DLD1 (cell line): Measurements from ENCODE around the gene ADAMTS9.

Experiments
- in situ Hi-C: cut with HindIII; loops from 2 replicates; pipeline ENCODE4 v1.10.0; 2017; ENCODE audit warnings: low sequenced_read_pairs

Gene ADAMTS9

DNA sequence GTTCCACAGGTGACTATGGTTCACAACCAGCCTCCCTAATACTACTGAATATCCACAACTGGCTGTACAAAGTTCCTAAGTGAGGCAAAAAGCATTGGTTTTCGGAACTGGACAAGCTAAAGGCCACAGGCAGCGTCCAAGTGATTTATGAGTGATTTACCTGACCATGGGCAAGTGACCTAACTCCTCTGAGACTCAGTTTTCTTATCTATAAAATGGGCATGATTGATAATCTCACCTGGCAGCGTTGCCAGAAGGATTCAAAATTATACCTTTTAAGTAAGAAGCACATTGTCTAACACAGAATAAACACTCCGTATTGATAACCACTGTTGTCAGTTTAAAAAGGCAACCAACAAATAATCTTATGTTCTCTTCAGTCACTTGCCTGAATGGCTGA is 29.8 kb downstream of the ADAMTS9 start:
- in situ Hi-C loops, result no loop called here

DNA sequence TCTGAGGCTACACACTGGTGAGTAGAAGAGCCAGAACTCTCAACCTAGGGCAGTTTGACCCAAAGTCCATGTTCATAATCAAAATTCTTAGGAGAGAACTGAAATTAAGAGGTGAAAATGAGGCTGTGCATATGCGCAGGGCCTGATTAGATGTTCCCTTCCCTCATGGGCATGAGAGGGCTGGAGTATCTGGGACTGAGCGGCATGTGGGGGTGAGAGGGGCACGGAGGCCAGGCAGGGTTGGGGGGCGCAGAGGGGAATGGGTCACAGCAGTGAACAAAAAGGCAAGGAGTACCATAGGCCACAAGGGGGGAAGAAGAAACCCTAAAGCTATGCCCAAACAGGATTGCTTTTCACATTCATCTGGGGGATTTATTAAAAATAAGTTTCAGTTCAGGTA is 31.3 kb downstream of the ADAMTS9 start:
- in situ Hi-C loops, result no loop called here

DNA sequence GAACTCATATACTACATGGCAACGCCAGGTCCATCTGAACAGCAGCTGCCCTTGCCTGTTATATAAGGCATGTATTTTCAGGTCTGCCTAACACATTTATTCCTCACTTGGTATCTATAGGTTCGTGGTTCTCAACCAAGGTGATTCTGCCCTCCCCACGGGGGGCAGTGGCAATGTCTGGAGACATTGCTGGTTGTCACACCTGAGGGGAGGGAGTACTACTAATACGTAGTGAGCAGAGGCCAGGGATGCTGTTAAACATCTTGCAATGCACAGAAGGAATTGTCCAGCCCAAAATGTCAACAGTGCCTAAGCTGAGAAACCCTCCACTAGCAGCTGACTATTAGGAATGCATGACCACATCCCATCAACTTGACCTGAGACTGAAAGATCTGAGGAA is 32.6 kb downstream of the ADAMTS9 start:
- in situ Hi-C loops, result no loop called here

DNA sequence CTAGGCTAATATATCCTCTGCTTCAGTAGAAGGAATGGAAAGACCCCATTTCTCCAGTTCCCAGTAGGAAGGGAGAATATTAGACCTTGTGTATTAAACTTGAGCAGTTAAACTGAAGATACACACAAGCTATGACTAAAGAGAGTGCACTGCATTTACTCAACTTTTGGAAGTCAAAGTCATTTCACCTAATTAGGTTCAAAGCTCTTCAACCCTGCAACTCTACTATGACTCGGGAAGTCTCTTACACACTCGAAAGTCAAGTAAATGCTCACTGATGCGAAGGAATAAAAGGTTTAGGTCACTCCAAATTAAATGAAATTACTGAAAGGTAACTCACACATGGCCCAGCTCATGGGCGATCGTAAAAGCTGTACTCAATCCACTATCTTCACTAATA is 33.8 kb downstream of the ADAMTS9 start:
- in situ Hi-C loops, result no loop called here

DNA sequence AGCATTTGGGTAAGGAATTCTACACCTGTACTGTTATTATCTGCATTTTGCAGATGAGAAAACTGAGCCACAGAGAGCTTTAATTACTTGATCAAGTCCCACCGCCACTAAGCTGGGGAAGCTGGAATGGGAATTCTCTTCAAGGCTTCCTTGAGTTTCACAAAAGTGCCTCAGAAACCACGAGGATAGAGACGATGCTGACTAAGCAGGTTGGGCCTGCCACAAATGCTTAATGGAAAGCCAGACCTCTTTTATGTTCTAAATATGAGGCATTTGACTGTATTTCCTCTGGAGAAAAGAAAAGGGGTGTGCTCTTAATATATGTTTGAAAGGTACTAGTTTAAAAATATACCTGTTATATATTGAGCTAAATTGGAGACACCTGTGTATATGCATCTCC is 34.7 kb downstream of the ADAMTS9 start:
- in situ Hi-C loops, result no loop called here

DNA sequence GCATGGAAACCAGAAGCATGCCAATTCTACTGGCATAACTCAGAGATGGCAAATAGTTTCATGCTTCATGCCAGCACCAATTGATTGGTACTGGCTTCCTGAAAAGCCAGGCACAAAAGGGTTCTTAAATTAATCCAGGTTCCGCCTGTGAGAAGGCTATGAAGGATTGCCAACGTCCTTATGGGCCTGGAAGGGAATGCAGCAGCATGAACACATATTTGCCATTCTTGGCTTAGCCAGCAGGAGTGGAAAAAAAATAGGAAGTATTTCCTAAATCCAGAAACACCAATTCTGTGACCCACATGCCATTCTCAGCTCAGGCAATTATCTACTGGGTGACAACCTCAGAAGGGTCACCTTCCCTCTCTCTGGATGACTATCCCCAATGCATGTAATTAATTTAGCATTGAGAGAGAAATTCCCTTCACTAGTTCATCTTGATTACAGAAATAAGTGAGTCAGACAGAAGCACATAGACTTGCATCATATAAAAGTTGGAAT is 36.0 kb downstream of the ADAMTS9 start:
- in situ Hi-C loops, result no loop called here

DNA sequence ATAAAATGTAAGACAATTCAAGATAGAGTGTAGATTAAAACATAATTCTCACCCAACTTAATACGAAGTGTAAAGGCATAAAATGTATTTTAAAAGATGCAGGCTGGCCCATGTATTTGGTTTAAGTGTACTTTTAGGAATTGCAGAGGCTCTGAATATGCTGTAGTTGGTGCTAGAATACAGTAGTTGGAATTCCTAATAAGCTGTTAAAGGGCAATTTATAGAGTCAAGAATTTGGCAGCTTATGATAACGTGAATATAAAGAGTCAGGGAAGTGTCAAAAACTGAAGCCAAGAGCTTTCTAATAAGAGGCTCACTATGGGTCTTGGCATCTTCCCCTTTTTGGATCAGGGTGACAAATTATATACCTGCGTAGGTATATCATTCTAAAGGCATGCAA is 36.5 kb downstream of the ADAMTS9 start:
- in situ Hi-C loops, result no loop called here

DNA sequence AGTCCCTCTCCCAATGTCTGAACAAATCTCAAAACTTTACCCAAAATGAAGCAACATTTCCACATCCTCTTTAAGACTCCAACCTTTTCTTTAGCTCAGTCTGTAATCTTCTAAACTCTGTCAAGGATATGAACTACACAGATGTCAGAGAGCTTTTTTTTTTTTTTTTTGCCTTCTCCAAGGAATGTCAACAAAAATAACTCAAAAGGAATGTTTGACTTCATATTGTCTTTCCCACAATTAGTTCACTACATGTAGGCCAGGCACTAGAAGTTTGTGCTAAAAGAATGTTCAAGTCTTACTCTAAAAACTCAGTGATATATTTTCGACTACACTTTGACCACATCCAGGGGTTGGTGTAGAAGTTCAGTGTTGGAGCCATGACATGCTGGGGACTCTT is 37.1 kb downstream of the ADAMTS9 start:
- in situ Hi-C loops, result no loop called here

DNA sequence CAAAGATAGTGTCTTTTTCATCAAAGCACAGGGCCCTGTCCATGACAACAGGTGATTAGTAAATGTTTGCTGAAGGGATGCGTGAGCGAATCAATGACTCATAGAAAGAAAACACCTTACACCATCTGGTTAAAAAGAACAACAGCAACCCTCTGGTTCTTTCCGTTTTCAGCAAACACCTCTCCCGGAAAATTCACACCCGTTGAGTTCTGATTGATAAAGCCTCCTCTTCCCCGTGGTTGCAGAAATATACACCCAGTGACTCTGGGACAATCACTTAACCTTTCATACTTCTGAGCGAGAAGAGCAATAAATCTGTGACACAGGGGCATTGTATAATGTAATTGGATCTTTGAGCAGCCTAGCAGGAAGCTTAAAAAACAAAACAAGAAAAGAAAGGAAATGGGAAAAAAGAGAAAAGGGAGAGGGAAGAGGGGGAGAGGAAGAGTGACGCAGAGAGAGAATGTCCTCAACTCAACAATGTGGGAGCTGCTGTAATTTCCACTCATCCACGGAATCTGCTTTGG is 37.6 kb downstream of the ADAMTS9 start:
- in situ Hi-C loops, result no loop called here

DNA sequence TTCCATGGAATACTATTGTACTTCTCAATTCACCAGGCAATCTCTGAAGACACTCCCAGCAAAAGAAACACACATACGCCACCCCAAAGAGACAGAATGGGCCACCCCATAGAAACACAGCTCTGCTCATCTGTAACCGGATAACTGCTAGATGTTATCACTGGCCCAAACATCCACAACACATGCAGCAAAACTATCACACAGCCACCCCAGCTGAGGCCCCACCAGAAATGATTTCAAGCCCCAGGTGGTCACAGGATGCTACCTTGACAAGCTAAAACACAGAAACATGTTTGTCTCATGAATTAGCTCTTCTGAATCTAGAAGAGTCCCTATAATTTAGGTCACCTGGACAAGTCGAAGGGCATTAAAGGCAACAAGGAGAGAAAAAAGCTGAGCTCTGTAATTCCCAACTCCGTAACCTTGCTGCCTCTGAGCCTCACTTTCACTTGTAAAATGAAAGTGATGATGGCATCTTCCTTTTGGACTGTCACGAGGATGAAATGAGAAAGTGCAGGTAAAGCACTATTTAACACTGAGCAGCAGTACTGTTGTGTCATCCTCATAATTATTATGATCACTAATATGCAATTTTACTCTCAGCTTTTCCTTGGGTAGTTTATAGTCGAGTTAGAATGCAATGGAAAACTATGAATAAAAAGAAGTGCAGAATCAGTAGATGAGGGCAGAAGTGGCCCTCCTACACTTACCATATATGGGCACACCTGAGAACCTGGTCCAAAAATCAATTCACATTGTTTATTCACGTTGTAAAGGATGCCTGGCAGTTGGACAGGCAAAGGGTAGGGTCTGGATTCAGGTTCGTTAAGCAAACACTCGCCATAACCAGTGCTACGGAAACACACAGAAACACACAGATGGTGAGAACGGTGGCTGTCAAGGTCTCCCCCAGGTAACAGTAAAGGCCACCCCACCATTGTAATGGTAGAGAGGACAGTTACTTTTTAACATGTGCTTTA is 38.6 kb downstream of the ADAMTS9 start:
- in situ Hi-C loops, result no loop called here

DNA sequence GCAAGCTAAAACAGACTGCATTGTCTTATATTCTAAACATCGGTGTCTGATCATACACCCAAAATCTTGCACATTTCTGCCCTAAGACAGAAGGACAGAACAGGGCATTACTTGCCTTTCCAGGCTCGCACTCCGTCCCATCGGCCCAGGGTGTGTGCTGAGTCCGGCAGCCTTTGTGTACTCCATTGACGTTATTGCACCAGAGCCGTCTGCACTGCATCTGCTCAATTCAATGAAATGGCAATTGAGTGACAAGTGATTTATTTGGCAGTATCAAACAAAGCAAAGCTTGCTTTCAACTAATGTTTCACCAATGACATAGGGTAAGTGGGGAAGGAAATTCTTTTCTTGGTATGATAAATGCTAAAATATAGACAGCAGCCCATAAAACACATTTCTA is 40.0 kb downstream of the ADAMTS9 start:
- in situ Hi-C loops, result no loop called here

DNA sequence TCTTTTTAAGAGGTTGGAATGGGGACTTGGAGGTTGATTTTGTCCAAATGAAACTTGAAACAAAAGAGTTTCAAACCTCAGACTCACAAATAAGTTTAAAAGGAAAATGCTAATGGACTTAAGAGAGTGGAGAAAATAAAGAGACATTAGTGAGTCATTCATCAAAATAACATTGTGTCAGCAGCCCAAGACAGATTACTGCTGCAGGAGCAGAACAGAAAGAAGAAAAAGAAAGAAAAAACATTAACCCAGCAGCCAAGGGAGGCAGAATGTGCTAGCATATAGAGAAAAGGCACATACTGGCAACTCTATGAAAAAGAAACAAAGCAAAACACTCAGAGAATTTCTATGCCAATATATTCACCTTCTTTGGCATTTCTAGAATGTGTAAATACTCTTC is 42.6 kb downstream of the ADAMTS9 start:
- in situ Hi-C loops, result no loop called here

DNA sequence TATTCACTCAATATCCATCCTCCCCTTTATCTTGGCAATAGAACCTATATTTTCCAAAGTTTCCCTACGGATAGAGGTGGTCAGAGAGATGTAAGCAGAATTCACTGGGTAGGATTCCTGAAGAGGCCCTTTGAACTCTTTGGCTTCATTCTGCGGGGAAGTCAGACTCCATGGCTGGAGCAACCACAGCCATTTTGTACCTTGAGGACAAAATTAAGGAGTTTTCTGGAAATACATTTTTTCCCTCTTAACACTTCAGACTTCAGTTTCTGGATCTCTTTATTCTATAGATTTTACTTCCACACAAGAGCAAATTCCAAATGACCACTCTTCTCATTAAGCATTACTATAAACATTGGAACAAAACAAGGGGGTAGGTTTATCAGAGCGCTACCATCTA is 43.3 kb downstream of the ADAMTS9 start:
- in situ Hi-C loops, result no loop called here

DNA sequence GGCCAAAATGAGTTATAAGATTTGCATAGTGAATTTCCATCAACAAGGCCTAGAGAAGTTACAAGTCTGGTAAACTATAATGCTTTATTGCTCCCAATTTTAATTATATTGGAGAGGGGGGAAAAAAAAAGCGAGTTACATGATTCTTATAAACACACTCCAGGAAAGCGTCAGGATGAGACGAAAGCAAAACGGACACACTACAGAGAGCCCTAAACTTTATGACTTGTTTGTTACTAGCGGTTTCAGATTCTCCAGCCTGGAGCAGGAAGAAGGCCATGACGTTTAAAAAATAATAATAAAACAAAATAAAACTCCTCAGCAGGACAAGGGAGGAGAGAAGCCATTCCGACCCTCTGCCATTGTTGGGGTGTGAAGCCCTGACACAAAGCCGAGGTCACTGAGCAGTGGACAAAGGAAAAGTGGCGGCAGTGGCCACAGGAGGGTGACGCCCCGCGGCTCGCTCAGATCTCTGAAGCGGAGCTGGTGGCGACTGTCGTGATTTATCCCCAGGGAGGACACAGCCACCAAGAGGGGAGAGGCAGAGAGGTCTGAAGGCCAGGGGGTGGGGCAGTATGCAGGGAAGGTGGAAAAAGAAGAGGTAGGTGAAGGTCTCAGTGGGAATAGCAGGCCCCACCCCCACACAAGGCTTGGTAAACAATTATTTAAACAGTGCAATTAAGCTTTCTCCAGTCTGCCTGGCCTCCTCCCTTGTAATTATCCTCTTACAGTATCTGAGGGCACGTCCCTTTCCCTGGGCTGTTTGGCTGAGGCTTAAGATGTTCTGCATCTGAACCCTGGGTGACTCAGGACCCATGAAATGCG is 45.3 kb downstream of the ADAMTS9 start:
- in situ Hi-C loops, result no loop called here

DNA sequence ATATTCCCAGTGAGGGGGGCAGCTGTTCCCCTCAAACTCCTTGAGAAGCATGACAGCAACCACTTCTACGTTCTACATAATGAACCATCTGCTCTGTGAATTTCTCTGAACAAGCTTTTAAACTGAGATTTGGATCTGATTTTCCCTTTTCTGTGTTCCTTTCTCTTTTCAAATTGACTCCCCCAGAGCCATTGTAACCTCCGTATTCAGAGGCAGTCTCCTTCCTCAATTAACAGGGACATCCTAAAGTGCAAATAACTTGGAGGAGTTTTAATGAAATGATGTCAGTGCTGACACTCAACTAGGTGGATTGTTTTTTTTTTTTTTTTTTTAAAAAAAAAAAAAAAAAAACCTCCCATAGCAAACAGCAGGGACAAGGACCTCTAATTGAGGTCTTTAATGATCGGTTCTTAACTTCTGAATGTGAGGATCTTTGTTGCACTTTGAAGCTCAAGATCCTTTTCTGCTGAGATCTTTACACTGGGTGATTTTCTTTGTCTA is 48.8 kb downstream of the ADAMTS9 start:
- in situ Hi-C loops, result no loop called here

DNA sequence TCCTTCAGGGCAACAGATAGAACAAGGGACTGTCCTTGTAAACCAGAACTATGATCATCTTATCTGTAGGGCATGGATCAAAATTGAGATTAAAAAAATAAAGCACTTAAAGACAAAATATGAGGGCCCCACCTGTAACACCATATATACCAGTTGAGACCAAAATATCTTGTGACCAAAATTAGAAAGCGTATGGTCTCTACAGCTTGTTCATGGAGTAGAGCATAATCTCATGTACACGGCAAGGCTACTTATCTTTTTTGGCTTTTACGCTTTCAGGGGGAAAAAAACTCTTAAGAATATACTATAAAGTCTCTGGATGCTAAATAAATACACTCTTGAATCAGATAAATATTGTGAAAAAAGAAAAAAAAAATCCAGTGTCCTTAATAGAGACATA is 49.3 kb downstream of the ADAMTS9 start:
- in situ Hi-C loops, result no loop called here

DNA sequence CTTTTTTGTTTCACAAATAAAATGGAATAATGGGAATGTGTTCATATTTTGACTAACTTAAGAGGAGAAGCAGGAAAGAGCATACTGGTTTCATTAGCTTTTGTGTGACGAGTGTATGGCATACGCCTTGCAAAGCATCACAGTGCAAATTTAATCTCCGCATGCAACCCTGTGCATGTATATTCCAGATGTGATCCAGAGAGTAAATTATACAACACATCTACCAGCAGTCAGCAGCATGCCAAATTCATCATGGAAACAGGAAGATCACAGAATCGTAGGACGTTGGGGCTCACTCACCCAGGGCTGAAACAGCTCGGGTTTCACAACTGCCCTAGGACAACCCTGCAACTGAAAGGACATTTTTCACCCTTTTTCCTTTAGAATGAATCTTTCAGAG is 53.4 kb downstream of the ADAMTS9 start:
- in situ Hi-C loops, result no loop called here

DNA sequence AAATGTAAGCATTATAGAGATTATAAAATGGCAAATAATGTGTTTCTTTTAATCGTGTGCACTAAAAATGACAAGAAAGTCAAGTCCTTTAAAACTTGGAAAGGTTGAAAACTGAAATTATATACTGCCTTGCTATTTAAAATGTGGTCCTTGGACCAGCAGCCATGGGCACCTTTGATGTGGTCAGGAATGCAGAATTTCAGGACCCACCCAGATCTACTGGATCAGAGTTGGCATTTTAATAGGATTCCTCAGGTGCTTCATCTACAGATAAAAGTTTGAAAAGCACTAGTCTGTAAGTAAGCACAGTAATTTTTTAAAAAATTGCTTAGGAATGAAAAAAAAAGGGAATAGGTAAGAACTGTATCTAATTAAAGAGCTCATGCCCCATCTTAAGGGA is 55.8 kb downstream of the ADAMTS9 start:
- in situ Hi-C loops, result no loop called here

DNA sequence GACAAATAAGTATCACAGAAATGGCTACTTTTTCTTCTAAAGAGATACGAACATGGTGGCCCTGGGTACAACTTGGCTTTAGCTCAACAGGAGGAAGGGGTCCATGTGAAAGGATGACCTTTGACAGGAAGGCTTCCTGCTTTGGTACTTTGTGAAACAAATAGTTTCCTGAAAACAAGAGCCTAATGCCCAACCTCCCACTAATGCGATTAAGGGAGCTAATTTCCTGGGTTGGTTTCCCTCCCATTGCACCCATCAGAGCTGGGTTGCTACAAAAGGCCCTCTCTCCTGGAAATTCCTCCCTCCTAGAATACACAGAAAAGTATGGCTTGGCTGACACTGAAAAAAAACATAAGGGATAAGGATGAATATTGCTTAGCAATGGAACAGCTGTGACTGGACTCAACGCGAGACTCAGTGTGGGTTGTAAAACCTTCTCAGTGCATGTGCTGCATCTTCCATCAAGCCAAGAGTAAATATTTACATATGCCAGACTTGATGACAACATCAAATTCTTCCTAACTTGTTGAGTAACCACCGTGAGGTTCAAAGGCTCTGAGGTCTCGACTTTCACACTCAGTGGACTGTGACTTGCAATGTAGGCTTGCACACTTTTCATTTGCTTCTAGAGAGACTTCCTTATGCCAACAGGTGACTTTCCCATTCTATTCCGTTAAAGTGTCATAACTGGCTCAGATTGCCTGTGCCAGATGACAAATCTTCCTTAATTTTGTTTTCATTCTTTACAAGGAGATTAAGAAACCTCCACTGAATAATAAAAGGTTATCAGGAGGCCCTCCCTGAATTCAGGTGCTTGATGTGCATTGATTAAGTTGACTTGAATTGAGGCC is 60.1 kb downstream of the ADAMTS9 start:
- in situ Hi-C loops, result no loop called here

DNA sequence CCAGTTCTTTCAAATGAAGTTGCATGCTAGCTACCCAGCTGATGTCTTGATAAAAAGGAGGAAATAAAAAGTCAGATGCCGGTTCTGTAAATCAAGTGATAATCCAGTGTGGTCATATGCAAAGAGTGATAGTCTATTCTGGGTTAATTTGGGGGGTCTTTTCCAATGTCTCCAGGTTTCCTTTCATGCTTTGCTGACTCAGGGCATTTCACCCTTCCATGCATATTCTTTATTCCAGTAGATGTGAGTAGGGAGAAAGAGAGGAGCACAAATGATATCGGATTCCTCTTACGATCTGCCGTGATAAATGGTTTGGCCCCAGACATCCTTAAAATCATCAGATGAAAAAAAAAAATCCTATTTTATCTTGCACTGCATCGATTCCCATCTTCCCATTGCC is 60.8 kb downstream of the ADAMTS9 start:
- in situ Hi-C loops, result no loop called here
